Measurements from ENCODE around the gene GPATCH8. TPM values are rescaled to one million over a fixed set of nuclear protein-coding genes. Genes with fewer than 3 reads are reported as not detected.
"Not testable (repeated sequence)": the region's sequence is repeated elsewhere in the genome, so short reads cannot be mapped to it uniquely, and the experiment has no call there.

GPATCH8 gene
- total RNA-seq, 1 donor, result 29.4 TPM

DNA sequence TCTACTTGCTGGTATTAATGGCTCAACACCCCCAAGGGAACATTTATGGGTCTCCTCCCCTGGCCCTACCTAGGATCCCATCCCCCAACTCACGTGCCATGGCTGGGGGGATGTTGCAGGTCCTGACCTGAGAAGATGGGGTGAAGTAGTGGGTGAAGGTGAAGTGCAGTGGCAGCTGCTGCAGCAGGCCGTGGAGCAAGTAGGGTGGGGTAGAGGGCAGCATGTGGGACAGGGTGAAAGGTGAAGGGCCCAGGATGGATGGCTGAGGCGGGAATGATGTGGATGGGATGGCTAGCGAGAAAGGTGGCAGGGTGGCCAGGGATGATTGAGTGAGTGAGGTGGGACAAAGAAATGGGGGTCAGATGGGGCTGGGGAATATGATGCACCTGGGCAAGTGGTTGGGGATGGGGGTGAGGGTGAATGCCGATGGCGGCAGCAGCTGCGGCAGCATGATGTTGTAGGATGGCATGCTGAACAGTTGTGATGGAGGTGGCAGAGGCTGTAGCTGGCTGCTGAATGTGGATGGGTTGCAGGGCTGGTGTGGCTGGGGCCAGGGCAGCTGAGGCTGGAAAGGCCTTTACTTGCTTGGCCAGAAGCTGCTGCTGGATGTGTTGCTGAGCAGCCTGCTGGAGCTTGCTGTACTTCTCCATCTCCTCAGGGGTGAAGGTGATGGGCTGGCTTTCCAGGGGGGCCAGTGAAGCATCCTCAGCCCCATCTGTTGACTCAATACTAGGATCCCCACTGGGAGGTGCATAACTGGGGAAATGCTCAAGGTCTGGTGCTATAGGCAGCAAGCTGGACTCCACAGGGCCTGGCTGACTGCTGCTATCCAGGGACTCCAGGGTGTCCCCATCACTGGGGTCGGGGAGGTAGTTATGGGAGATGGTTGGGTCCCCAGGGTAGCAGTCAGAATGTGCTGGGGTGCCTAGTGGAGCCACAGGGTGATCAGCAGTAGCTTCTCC is 105.4 kb downstream of the GPATCH8 start:
- no peak for DNase-seq (ENCODE audit: low read depth)
- no peak overlapping the region for H3K4me3 ChIP-seq (ENCODE audit: low read depth, low read length)
- no peak for TF ChIP-seq CTCF (IDR thresholded peaks at IDR 0.05; ENCODE audit: insufficient read depth, low read length)

DNA sequence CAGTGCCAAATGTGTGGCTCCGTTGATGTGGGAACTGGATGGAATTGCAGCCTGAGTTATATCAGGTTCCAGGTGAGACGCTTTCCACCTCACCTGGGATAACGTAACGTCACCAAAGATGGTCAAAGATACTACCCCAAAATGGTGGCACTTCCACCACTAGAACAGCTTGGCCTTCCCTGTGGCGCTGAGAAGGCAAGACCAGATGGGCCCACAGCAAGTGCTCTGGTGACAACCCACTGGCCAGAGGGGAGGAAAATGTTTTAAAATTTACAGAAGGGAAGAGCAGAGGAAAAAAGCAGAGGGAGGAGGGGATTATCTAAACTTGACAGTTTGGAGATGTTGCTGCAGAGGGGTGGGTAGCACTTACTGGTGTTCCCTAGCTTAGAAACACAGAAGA is 106.3 kb downstream of the GPATCH8 start:
- TF ChIP-seq CTCF (IDR thresholded peaks at IDR 0.05; ENCODE audit: insufficient read depth, low read length), result no peak
- no peak overlapping the region for H3K4me3 ChIP-seq (ENCODE audit: low read depth, low read length)
- DNase-seq (ENCODE audit: low read depth), result no peak

GRCh38 chr17:44394833-44395232 is 108.4 kb downstream of the GPATCH8 start:
- TF ChIP-seq CTCF (IDR thresholded peaks at IDR 0.05; ENCODE audit: insufficient read depth, low read length), result no peak
- H3K4me3 ChIP-seq (ENCODE audit: low read depth, low read length), result no peak overlapping the region
- DNase-seq (ENCODE audit: low read depth), result no peak

GRCh38 chr17:44394112-44394511 is 109.1 kb downstream of the GPATCH8 start:
- not testable (repeated sequence) for DNase-seq (ENCODE audit: low read depth); H3K4me3 ChIP-seq (ENCODE audit: low read depth, low read length)

DNA sequence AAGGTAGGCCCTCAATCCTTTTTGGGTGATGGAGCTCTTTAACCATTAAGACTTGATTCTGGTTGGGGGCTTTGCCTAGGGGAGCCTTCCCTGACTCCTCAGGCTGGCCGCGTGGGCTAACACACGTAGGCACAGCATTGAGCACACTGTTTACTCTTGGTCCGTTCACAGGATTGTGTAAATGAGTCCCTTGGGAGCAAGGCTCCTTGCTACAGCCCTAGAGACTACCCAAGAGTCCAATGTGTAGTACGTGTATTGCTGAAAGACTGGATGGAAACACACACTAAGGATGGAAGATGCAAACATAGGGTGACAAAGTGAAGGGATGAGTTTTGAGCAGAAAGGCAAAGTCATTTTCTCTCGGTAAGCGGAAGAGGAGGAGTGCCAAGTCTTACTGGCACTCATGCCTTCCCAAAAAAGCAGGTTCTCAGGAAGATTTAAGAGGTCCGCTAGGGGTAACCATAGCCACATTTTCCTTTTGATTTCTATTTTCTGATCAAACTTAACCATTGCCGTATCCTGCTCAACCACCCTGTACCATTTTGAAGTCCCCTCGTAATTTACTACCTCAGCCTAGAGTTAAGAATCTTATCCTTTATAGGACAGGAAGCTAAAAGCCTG is 112.8 kb downstream of the GPATCH8 start:
- TF ChIP-seq CTCF (IDR thresholded peaks at IDR 0.05; ENCODE audit: insufficient read depth, low read length), result no peak
- no peak for DNase-seq (ENCODE audit: low read depth)
- no peak overlapping the region for H3K4me3 ChIP-seq (ENCODE audit: low read depth, low read length)

GRCh38 chr17:44389723-44390202 is 113.4 kb downstream of the GPATCH8 start:
- no peak for DNase-seq (ENCODE audit: low read depth)
- H3K4me3 ChIP-seq (ENCODE audit: low read depth, low read length), result no peak overlapping the region
- TF ChIP-seq CTCF (IDR thresholded peaks at IDR 0.05; ENCODE audit: insufficient read depth, low read length), result no peak

DNA sequence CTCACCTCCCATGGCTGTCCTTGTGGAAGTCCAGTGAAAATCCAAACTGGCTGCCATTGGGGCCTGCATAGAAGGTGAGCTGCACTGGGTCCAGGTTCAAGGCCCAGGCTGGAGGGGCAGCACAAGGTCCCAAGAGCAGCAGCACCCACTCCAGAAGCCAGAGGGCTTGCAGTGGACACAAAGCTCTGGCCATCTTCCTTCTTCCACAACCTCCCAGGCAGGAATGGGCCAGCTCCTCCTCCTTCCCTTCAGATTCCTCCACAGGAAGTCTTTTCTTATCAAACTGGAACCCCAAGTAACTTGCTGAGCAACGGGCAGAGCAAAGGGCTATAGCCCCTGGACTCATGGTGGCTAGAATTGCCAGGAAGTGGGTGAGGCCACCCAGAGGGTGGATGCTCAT is 113.9 kb downstream of the GPATCH8 start, which contains the start of gene ITGA2B:
Gene ITGA2B (minus strand): TSS at position 369 of the 400 bp plus-strand sequence. CDS start 176 bp downstream, at position 193.
- H3K4me3 ChIP-seq (ENCODE audit: low read depth, low read length), result no peak within 1 kb of the TSS
- no peak for DNase-seq (ENCODE audit: low read depth)
- no peak for TF ChIP-seq CTCF (IDR thresholded peaks at IDR 0.05; ENCODE audit: insufficient read depth, low read length)

Data from fibroblast of the aortic adventitia (primary cell).